GM15510 (cell line): ENCODE measurements around the gene KCNQ1.

Experiments
- POLR2A ChIP-seq: IDR thresholded peaks from 3 replicates; pipeline ENCODE4 v1.6.1; 2011; ENCODE audit warnings: borderline replicate concordance; ENCODE audit not compliant: insufficient read length; ENCODE audit errors: extremely low read depth

The KCNQ1 gene

GRCh38 chr11:2428322-2428795 lies 16.4 kb upstream of the KCNQ1 start:
- TF ChIP-seq POLR2A: no peak

GRCh38 chr11:2431395-2431794 lies 13.4 kb upstream of the KCNQ1 start:
- TF ChIP-seq POLR2A: no peak

- TF ChIP-seq POLR2A: no peak
These were observed 12.6 kb upstream of the KCNQ1 start for GRCh38 chr11:2432171-2432621.

- no peak for TF ChIP-seq POLR2A
These were observed 12.2 kb upstream of the KCNQ1 start for GRCh38 chr11:2432628-2433071.

GRCh38 chr11:2433106-2433925 lies 11.5 kb upstream of the KCNQ1 start:
- TF ChIP-seq POLR2A: no peak

GRCh38 chr11:2434008-2434407 lies 10.8 kb upstream of the KCNQ1 start:
- no peak for TF ChIP-seq POLR2A

GRCh38 chr11:2434506-2435255 lies 10.1 kb upstream of the KCNQ1 start:
- no peak for TF ChIP-seq POLR2A

- TF ChIP-seq POLR2A: no peak
These were observed 9.4 kb upstream of the KCNQ1 start for GRCh38 chr11:2435288-2436012.

- no peak for TF ChIP-seq POLR2A
These were observed 8.7 kb upstream of the KCNQ1 start for GRCh38 chr11:2436013-2436520.

- no peak for TF ChIP-seq POLR2A
These were observed 8.2 kb upstream of the KCNQ1 start for GRCh38 chr11:2436521-2437031.

GRCh38 chr11:2437516-2437915 lies 7.3 kb upstream of the KCNQ1 start:
- TF ChIP-seq POLR2A: no peak

GRCh38 chr11:2439820-2440219 lies 5.0 kb upstream of the KCNQ1 start:
- TF ChIP-seq POLR2A: no peak

- no peak for TF ChIP-seq POLR2A
These were observed 4.2 kb upstream of the KCNQ1 start for GRCh38 chr11:2440646-2441045.

- no peak for TF ChIP-seq POLR2A
These were observed 3.6 kb upstream of the KCNQ1 start for GRCh38 chr11:2441171-2441570.
